CD4-positive, alpha-beta T cell treated with Interleukin-15 for 4 hours (primary cell): ENCODE results near the gene CCDC187.
"Not testable (repeated sequence)": the region's sequence is repeated elsewhere in the genome, so short reads cannot be mapped to it uniquely, and the experiment has no call there.

Experiments used
- DNase-seq: peaks from one replicate; pipeline ENCODE4 v3.0.0-alpha.2; 2020; ENCODE audit warnings: low spot score

Gene CCDC187

DNA sequence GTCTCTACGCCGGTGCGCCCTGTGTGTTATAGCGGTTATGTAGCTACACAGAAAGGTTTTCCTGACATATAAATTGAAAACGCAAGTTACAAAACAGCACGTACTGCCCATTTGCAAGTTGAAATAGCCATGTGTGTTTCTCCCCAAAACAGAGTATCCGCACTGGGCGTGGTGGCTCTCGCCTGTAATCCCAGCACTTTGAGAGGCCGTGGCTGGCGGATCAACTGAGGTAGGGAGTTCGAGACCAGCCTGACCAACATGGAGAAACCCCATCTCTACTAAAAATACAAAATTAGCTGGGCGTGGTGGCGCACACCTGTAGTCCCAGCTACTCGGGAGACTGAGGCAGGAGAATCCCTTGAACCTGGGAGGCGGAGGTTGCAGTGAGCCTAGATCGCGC is 37.3 kb downstream of the CCDC187 start:
- not testable (repeated sequence) for DNase-seq

GRCh38 chr9:136265561-136266355 is 38.1 kb downstream of the CCDC187 start:
- DNase-seq = no peak

- no peak for DNase-seq
Observed at GRCh38 chr9:136264441-136265405, 39.2 kb downstream of the CCDC187 start.

DNA sequence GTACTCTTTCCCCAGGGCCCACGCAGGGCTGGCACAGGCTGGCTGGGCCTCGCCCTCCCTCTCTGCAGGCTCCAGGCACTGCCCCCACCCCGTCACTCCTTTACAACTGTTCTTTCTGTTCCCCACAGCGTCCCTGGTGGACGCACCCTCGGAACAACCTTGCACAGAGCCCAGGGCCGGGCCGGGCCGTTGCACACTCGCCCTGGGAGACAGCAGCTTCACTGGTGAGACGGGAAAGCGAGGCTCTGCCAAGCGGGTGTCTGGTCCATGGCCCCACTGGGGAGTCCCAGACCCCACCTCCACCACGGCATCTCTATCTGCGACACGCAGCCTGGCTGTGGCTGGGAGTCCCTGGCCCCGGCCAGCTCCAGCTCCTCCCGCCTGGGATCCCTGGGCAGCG is 39.9 kb downstream of the CCDC187 start:
- DNase-seq = no peak

GRCh38 chr9:136262671-136263178 is 41.2 kb downstream of the CCDC187 start:
- DNase-seq = no peak

GRCh38 chr9:136261686-136262430 is 42.0 kb downstream of the CCDC187 start:
- no peak for DNase-seq

DNA sequence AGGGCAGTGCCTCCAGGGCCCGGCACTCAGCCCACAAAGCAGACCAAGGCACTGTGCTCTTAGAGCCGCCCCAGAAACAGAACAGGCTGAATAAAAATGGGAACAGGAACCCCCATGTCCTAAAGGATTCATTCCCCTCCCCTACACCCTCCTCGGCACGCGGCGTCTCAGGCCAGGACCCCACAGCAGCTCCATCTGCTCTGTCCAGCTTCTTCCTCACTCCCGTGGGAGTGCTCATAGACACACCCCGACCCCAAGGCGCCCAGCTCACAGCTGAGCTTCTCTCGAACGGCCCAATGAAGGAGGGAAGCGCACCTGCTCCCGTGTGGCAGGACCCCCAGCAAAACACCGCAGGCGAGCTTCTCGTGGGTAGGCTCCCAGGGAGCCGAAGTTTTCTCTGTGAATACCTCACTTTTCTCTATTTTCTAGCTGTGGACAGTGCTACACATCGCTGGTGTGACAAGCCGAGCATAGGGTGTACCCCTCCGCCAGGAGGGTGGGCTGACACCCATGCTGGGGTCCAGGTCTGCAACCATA is 42.9 kb downstream of the CCDC187 start:
- no peak for DNase-seq

GRCh38 chr9:136260521-136260920 is 43.4 kb downstream of the CCDC187 start:
- no peak for DNase-seq

DNA sequence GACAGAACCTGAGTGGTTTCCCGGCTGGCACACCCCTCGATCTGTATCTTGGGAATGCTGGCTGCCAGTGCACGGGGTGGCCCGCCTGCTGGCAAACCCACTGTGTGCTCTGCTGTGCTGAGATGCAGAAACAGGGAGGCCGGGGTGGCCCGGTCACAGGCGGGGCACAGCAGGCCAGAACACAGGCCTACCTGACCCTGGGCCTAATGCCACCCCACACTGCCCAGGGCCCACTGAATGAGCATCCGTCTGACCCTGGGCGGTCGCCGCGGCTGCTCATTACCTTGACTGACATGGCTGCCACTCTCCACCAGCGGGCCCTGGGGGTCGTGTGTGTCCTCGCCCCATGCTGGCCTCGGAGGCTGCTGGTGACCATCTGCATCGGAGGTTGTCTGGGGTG is 44.1 kb downstream of the CCDC187 start:
- DNase-seq = no peak

DNA sequence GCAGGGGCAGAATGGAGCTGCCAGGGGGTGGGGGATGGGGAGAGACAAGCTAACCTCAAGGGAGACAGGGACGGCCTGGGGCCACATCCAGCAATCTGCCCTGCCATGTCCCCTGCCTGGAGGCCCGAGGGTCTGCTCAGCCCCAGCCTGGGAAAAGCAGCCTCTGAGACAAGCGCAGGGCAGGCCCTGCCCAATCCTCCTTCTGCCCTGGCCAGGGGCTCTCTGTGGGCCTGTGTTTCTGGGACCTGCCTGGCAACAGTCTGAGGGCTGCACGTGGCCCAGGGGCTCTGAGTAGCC is 44.4 kb downstream of the CCDC187 start:
- DNase-seq = no peak

GRCh38 chr9:136258786-136259516 is 44.9 kb downstream of the CCDC187 start:
- DNase-seq = no peak

GRCh38 chr9:136258299-136258625 is 45.6 kb downstream of the CCDC187 start:
- DNase-seq = no peak

GRCh38 chr9:136257381-136258298 is 46.3 kb downstream of the CCDC187 start:
- no peak for DNase-seq

DNA sequence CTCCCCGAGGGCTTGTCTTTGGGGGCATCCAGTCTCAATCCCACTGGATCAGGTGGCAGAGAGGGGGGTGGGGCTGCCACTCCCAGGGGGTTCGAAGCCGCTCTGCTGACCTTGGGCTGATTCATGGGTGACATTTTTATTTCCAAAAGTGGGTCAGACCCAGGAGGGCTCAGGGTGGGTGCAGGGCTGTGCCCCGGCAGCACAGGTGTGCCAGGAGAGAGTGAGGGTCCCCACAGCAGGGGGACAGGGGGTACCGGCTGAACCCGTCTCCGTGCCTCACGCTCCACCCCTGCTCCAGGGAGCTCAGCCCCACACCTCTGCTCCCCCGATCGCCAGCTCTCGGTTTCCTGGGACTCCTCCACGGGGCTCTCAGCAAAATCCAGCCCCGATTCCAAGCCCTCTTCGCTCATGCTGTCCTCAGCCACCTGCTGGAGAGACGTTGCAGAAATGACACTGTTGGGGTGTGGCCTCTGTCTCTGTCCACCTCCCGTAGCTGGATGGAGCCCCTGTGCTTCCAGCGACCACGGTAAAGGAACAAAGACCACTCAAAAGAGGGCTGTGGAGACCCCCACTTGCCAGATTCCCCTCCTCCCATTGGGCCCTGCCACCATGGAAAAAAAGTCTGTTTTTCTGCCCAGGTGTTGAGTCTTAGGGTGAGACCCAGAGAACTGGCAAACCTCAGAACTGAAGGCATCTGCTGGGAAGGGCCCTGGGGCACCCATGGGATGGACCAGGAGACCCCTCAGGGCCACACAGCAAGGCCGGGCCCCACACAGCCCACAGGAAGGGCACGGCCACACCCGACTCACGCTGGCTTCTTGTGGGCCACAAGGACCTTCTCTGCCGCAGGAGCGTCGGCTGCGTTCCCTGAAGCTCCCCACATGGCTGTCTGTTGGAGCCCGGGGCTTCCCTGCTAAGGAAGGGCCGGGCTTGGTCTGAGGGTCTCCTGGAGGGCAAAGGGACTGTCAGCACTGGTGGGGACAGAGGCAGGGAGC is 47.7 kb downstream of the CCDC187 start:
- DNase-seq = no peak

DNA sequence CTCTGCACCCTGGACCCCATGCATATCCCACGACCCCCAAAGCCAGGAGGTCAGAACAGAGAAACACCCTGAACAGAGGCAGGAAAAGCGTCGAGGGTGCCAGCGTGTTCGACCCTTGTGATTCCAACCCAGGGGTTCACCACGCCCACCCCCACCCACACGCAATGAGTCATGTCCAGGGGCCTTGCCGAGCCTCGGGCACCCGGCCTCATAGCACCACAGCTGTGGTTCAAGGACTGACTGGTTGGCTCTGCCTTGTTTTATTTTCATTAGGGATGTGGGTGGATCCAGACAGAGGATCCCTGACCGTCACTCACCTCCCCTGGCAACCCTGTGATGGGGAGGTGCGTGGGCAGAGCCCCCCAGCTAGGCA is 48.7 kb downstream of the CCDC187 start:
- DNase-seq = no peak

DNA sequence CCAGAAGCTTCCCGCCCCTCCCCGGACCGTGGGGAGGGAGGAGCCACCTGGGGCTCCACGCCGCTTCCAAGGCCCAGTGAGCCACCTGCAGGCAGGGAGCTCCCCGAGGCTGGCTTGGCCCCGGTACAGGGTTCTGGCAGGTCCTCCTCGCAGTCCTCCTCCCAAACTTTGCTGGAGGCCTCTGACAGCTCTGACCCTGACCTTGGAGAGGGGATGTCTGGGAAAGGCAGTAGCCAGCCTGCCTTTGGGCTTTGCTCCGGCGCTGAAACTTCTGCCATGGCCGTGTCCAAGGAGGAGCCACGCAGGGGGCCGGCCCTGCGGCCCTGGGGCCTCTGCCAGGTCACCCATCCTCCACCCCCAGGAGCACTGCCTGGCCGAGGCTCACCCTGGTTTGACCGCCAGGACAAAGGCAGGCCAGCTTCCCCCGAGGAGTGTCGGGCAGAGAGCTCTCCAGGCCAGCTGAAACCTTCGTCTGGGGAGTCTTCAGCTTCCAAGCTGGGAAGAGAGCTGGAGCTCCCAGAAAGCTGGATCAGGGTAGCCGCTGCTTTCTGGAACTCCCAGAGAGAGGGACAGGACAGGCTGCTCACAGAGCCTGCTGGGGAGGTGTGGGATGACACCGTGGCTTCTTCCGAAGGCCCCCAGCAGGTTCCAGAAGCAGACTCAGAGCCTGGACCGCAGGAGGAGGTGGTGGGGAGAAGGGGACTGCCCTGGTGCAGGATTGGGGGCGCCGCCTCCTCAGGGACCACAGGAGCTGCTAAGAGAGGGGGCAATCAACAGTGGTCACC is 49.3 kb downstream of the CCDC187 start:
- DNase-seq = no peak

DNA sequence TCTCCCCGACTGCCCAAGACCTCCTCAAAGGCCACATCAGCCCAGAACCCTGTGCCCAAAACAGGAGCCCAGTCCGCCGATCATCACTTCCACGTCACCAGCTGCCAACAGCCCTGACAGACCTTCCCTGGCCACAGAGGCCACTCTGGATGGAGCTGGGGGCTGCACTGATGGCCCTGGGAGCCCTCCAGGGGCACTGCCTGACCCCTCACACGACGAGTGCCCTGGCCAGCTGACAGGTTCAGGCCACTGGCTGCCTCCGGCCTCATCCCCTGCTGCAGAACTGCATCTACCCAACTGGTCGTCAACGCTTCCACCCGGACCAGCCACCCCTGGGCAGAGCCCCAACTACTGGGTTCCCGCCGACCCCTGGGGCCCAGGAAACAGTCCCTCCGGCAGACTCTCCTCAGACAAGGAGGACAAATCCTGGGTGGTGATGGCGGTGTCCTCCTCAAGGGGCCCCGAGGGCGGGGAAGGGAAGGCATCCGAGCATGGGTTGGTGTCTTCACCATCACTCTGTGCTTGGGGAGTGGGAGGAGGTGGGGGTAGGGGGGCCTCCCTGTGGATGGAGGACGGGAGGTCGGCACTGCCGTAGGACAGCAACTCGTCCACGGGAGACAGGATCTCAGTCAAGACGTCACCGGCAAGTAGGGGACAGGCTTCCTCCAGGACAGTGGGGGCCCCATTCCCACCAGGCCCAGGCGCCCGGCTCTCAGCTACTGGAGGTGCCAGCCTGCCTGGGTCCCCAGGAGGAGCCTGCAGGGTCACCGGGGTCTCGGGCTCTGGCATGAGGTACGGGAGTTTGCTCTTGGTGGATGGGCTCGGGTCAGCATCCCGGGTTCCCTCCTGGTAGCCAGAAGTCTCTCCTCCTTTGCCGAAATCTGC is 50.4 kb downstream of the CCDC187 start:
- no peak for DNase-seq
